CD4-positive, CD25-positive, alpha-beta regulatory T cell (primary cell): ENCODE measurements around the gene RIMOC1. TPM values are rescaled to one million over a fixed set of nuclear protein-coding genes. Genes with fewer than 3 reads are reported as not detected.
A peak's percentile ranks its signal among the peaks of the same experiment; 100 is the strongest.

Experiments
- ATAC-seq, 2 donors: fragments of 150-1000 bp; cut with Tn5 transposase; one replicate each; pipeline ENCODE4 v1.10.0; 2021; ENCODE audit warnings: low read depth in 2 of 2, moderate number of reproducible peaks in 2 of 2, moderate library complexity in 1 of 2
- DNase-seq, 3 donors: peaks; one replicate each; pipeline versions ENCODE4 v3.0.0 to v3.0.0-alpha.2; 2012 to 2022; ENCODE audit warnings: mixed read lengths in 1 of 3
- H3K27ac ChIP-seq: one replicate; pipeline ENCODE4 v1.7.0; 2013; ENCODE audit warnings: mild to moderate bottlenecking, low read length; ENCODE audit not compliant: insufficient read depth, poor library complexity, severe bottlenecking
- H3K27me3 ChIP-seq: one replicate; pipeline ENCODE4 v1.7.0; 2013; ENCODE audit warnings: low read length; ENCODE audit not compliant: control insufficient read depth, insufficient read depth
- H3K36me3 ChIP-seq: one replicate; pipeline ENCODE4 v1.7.0; 2013; ENCODE audit warnings: mild to moderate bottlenecking, low read length, moderate library complexity; ENCODE audit not compliant: control insufficient read depth, insufficient read depth
- H3K4me1 ChIP-seq: 2 replicates; pipeline ENCODE4 v1.7.0; 2013; ENCODE audit warnings: mild to moderate bottlenecking, low read length; ENCODE audit not compliant: insufficient read depth, control insufficient read depth, poor library complexity, severe bottlenecking
- H3K4me3 ChIP-seq: one replicate; pipeline ENCODE4 v1.7.0; 2013; ENCODE audit warnings: low read depth, mild to moderate bottlenecking, low read length, moderate library complexity
- H3K9me3 ChIP-seq, 2 experiments: 1 replicate in 1 of 2; 2 replicates in 1 of 2; pipeline ENCODE4 v1.7.0; 2013; ENCODE audit warnings: low read length in 2 of 2, mild to moderate bottlenecking in 1 of 2, moderate library complexity in 1 of 2; ENCODE audit not compliant: control insufficient read depth in 2 of 2
- H3K27ac Mint-ChIP-seq, 3 donors: one replicate each; pipeline ENCODE4 v1.8.0; 2020 to 2022; ENCODE audit warnings: mild to moderate bottlenecking in 3 of 3, mixed read lengths in 3 of 3, moderate library complexity in 2 of 3
- H3K27me3 Mint-ChIP-seq: one replicate; pipeline ENCODE4 v1.8.0; 2022; ENCODE audit warnings: mild to moderate bottlenecking, mixed read lengths
- H3K36me3 Mint-ChIP-seq: one replicate; pipeline ENCODE4 v1.8.0; 2020; ENCODE audit warnings: mixed read lengths
- H3K4me1 Mint-ChIP-seq, 4 donors: one replicate each; pipeline ENCODE4 v1.8.0; 2020 to 2022; ENCODE audit warnings: mixed read lengths in 4 of 4, mild to moderate bottlenecking in 1 of 4
- H3K4me3 Mint-ChIP-seq, 4 donors: one replicate each; pipeline ENCODE4 v1.8.0; 2020 to 2022; ENCODE audit warnings: mild to moderate bottlenecking in 4 of 4, mixed read lengths in 4 of 4, moderate library complexity in 3 of 4
- H3K9me3 Mint-ChIP-seq, 7 donors: one replicate each; pipeline ENCODE4 v1.8.0; 2020 to 2022; ENCODE audit warnings: mixed read lengths in 7 of 7, mild to moderate bottlenecking in 3 of 7, moderate library complexity in 2 of 7
- polyA plus RNA-seq, 4 donors: library from polyadenylated mRNA; unstranded; fragments of 300-500 nt; fragmentation: Illumina TruSeq; gene quantifications; one replicate each; pipeline ENCODE4 v1.2.3, GENCODE V29; 2021
- total RNA-seq: library from RNA; stranded (reverse); gene quantifications from one replicate; pipeline ENCODE4 v1.2.3, GENCODE V29; 2022

RIMOC1 gene
- total and polyA plus RNA-seq, 5 donors from 2014 or later, result 11.2 to 13.7 (median 12.1) TPM

DNA sequence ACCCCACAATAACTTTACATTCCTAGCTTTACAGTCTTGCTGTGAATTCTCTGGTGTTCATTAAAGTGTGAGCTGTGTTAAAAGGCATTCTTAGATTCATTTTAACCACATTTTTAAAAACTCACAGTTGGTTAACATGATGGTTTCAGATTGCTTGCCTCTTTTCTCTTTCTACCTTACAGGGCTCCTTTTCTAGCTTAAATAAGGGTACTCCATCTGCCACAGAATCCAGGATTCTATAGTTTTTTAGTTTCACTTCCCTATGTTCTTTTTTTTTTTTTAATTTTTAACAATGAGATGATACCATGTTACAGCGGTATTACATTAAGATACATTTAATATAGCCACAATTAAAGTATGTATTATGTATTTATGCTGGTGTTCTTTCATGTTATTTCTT lies 17.0 kb downstream of the RIMOC1 start:
- H3K4me1 ChIP-seq, result peaks cover 17% of the 10 kb centered on the region
- no peak overlapping the region for H3K4me3 ChIP-seq
- Mint-ChIP-seq H3K9me3 (peaks cover 0 to 2% (median 0%) of the 10 kb centered on the region in 7 donors), H3K4me3 (no peak overlapping the region), H3K27ac (peak overlapping the region; percentile 32 to 59 (median 45)), H3K36me3 (peaks cover 32% of the 10 kb centered on the region), H3K4me1 (peaks cover 10 to 30% (median 22%) of the 10 kb centered on the region in 4 donors), H3K27me3 (no peaks in the 10 kb centered on the region)
- no peaks in the 10 kb centered on the region for H3K27me3 ChIP-seq
- no peaks in the 10 kb centered on the region for H3K9me3 ChIP-seq
- DNase-seq (no peak), ATAC-seq (no peak)
- H3K27ac ChIP-seq, result no peak overlapping the region
- H3K36me3 ChIP-seq, result peaks cover 42% of the 10 kb centered on the region

DNA sequence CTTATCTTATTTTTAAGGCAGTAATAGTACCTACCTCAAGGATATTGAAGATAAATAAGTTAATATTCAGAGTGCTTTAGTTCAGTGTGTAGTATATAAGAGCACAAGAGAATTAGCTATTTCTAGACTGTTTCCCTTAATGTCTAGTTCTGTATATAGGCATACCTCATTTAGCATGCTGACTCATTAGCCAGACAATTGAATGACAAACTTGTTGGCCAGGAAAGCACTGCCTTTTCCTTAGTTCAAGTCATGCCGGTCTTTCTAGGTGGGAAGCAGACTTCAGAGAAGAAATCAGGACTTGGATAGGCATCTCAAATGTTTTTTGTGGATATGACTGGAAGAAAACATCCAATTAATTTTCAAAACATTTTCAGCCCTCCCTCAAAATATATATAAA lies 17.7 kb downstream of the RIMOC1 start:
- H3K4me3 ChIP-seq, result no peak overlapping the region
- DNase-seq (no peak), ATAC-seq (no peak)
- H3K27ac ChIP-seq, result no peak overlapping the region
- H3K36me3 ChIP-seq, result peaks cover 39% of the 10 kb centered on the region
- H3K4me1 ChIP-seq, result peaks cover 20% of the 10 kb centered on the region
- Mint-ChIP-seq H3K9me3 (peaks cover 0 to 2% (median 0%) of the 10 kb centered on the region in 7 donors), H3K27ac (peak overlapping the region in 1 of 3 donors; percentile 32), H3K4me1 (peaks cover 11 to 36% (median 24%) of the 10 kb centered on the region in 4 donors), H3K27me3 (no peaks in the 10 kb centered on the region), H3K4me3 (no peak overlapping the region), H3K36me3 (peaks cover 31% of the 10 kb centered on the region)
- no peaks in the 10 kb centered on the region for H3K9me3 ChIP-seq
- H3K27me3 ChIP-seq, result no peaks in the 10 kb centered on the region

DNA sequence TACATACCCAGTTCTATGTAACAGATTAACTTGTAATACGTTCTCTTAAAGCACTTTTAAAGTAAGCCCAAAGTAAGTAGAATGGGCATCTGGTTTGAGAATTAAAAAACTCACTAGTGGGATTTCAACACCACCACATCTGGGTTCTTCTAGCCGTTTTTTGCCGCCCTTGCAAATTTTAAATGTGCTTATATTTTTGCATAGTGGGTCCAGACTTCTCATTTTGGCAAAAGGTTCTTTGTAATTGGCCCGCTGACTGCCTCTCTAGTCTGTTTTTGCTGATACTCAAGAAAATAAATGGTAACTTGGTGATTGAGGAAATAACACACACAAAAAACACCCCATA lies 20.4 kb downstream of the RIMOC1 start:
- H3K27ac ChIP-seq, result peak overlapping the region; percentile 95
- peak overlapping the region; percentile 85 to 88 (median 86) for H3K4me3 Mint-ChIP-seq
- H3K36me3 Mint-ChIP-seq, result peaks cover 13% of the 10 kb centered on the region
- peak overlapping the region; percentile 81 for H3K4me3 ChIP-seq
- DNase-seq (no peak), ATAC-seq (no peak)
- H3K9me3 Mint-ChIP-seq, result peaks cover 0 to 2% (median 0%) of the 10 kb centered on the region in 7 donors
- H3K4me1 ChIP-seq, result peaks cover 21% of the 10 kb centered on the region
- H3K4me1 Mint-ChIP-seq, result peaks cover 14 to 47% (median 24%) of the 10 kb centered on the region in 4 donors
- peak overlapping the region; percentile 96 to 98 (median 97) for H3K27ac Mint-ChIP-seq
- H3K9me3 ChIP-seq, result no peaks in the 10 kb centered on the region
- no peaks in the 10 kb centered on the region for H3K27me3 Mint-ChIP-seq
- H3K27me3 ChIP-seq, result no peaks in the 10 kb centered on the region
- H3K36me3 ChIP-seq, result peaks cover 14% of the 10 kb centered on the region

DNA sequence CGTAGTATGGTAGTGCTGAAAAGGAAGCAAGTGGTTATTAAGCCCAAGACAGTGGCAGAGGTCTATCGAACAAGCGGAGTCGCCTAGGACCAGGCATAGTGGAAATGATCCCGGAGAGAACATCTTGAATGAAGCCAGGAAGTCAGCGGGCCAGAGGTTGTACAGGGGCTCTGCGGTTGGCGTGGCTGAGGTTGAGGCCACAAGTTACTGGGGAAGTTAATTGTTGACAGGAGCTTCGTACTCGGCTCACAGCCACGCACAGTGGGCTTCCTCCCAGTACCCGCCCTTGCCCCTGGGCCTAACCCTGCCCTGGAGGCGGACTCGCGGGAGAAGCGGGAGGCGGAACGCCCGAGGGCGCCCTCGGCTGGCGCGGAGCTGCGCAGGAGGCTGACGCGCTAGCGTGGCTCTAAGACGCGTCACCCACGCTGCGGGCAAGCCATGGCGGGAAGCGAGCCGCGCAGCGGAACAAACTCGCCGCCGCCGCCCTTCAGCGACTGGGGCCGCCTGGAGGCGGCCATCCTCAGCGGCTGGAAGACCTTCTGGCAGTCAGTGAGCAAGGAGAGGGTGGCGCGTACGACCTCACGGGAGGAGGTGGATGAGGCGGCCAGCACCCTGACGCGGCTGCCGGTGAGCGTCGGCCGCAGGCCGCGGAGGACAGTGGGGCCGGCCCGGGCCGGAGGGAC lies 20.9 kb downstream of the RIMOC1 start, which contains the start of gene FBXO4:
TSS of gene FBXO4 (plus strand) at position 410 of the 683 bp plus-strand sequence. CDS start at position 439, 29 bp downstream.
- H3K36me3 Mint-ChIP-seq, result peaks cover 10% of the 10 kb centered on the region
- no peaks in the 10 kb centered on the region for H3K27me3 Mint-ChIP-seq
- peaks cover 12% of the 10 kb centered on the region for H3K36me3 ChIP-seq

DNA sequence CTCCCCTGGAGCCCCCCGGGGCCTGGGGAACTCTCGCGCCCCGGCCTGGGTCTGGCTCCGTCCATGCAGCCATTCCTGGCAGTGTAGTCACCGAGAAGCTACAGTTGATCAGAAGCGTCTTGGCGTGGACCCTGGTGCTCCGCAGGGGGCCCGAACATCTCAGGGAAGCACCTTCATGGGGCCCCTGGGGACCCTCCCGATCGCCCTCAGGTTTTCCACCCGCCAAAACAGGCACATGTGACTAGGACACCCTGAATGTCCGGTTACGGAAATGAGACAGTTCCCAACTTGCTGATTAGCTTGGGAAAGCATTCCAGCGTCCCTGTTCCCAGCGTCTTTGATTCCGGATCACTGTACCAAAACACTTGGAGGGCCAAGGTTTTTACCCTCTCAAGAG lies 21.4 kb downstream of the RIMOC1 start:
- Histone ChIP-seq H3K27ac (peak overlapping the region; percentile 95), H3K4me3 (peak overlapping the region; percentile 88), H3K36me3 (peaks cover 10% of the 10 kb centered on the region), H3K4me1 (peaks cover 21% of the 10 kb centered on the region), H3K27me3 (no peaks in the 10 kb centered on the region), H3K9me3 (no peaks in the 10 kb centered on the region)
- H3K9me3 Mint-ChIP-seq, result peaks cover 0 to 2% (median 0%) of the 10 kb centered on the region in 7 donors
- peak overlapping the region; percentile 96 to 98 (median 97) for H3K27ac Mint-ChIP-seq
- peak overlapping the region; percentile 85 to 88 (median 86) for H3K4me3 Mint-ChIP-seq
- DNase-seq, result peak in 1 of 3 donors; percentile 43
- peak in 1 of 2 donors; percentile 4 for ATAC-seq
- peaks cover 14 to 44% (median 20%) of the 10 kb centered on the region in 4 donors for H3K4me1 Mint-ChIP-seq
- H3K27me3 Mint-ChIP-seq, result no peaks in the 10 kb centered on the region
- peaks cover 11% of the 10 kb centered on the region for H3K36me3 Mint-ChIP-seq

More for the DNA sequence above, 20.9 kb downstream of the RIMOC1 start, which contains the start of gene FBXO4:
- ATAC-seq, result peak; percentile 98
- peak; percentile 79 to 93 (median 88) for DNase-seq
- no peaks in the 10 kb centered on the region for H3K27me3 ChIP-seq
- Mint-ChIP-seq H3K9me3 (peaks cover 0 to 2% (median 0%) of the 10 kb centered on the region in 7 donors), H3K4me1 (peaks cover 14 to 47% (median 23%) of the 10 kb centered on the region in 4 donors), H3K27ac (peak within 1 kb of the TSS; percentile 96 to 98 (median 97)), H3K4me3 (peak within 1 kb of the TSS; percentile 85 to 88 (median 86))
- no peaks in the 10 kb centered on the region for H3K9me3 ChIP-seq
- peak within 1 kb of the TSS; percentile 95 for H3K27ac ChIP-seq
- H3K4me3 ChIP-seq, result peak within 1 kb of the TSS; percentile 88
- peaks cover 21% of the 10 kb centered on the region for H3K4me1 ChIP-seq

DNA sequence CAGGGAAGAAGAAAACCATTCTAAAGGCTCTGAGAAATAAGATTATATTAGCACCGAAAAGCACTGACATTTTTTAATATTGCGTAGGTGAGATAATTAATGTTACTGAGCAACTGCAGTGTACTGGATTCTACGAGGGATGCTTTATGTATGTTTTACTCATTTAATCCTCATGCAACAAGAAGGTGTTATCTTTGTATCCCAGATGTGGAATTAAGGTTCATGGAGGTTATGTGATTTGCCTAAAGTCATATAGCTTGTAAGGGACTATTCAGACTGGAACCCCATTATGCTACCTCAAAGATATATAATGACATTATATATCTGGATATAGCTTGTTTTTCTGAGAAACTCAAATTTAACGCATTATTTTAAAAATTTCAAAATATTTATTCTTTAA lies 23.5 kb downstream of the RIMOC1 start:
- Mint-ChIP-seq H3K9me3 (peaks cover 0 to 2% (median 0%) of the 10 kb centered on the region in 7 donors), H3K27ac (no peak overlapping the region), H3K4me3 (peak overlapping the region in 2 of 4 donors; percentile 81 to 85), H3K27me3 (no peaks in the 10 kb centered on the region), H3K4me1 (peaks cover 12 to 41% (median 19%) of the 10 kb centered on the region in 4 donors), H3K36me3 (peaks cover 26% of the 10 kb centered on the region)
- Histone ChIP-seq H3K4me1 (peaks cover 21% of the 10 kb centered on the region), H3K36me3 (peaks cover 8% of the 10 kb centered on the region), H3K27me3 (no peaks in the 10 kb centered on the region), H3K4me3 (no peak overlapping the region), H3K9me3 (no peaks in the 10 kb centered on the region), H3K27ac (no peak overlapping the region)
- no peak for ATAC-seq
- no peak for DNase-seq

DNA sequence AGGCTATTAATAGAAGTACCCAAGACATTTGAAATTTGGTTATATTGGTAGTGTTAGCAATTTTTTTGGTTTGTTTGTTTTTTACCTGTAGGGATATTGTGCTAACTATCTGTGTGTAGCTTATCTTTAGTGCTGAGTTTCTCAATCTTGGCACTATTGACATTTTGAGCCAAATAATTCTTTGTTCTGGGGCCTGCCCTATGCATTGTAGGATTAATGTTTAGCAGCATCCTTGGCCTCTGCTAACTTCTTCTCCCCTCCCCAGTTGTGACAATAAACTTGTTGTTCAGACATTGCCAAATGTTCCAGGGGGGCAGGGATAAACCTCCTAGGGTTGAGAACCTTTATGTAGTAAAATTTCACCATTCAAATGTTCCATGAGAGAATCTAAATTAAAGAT lies 24.9 kb downstream of the RIMOC1 start:
- Mint-ChIP-seq H3K9me3 (peaks cover 0 to 2% (median 0%) of the 10 kb centered on the region in 7 donors), H3K36me3 (peaks cover 32% of the 10 kb centered on the region), H3K27me3 (no peaks in the 10 kb centered on the region), H3K4me3 (peak overlapping the region in 2 of 4 donors; percentile 53 to 58), H3K4me1 (peaks cover 16 to 36% (median 20%) of the 10 kb centered on the region in 4 donors), H3K27ac (no peak overlapping the region)
- no peak overlapping the region for H3K4me3 ChIP-seq
- H3K27ac ChIP-seq, result no peak overlapping the region
- H3K9me3 ChIP-seq, result no peaks in the 10 kb centered on the region
- H3K36me3 ChIP-seq, result peaks cover 9% of the 10 kb centered on the region
- ATAC-seq (no peak), DNase-seq (no peak)
- H3K4me1 ChIP-seq, result peaks cover 21% of the 10 kb centered on the region
- H3K27me3 ChIP-seq, result no peaks in the 10 kb centered on the region
